ENCODE results near the gene HFE.
"Not testable (repeated sequence)": the region's sequence is repeated elsewhere in the genome, so short reads cannot be mapped to it uniquely, and the experiment has no call there.

Gene HFE

DNA sequence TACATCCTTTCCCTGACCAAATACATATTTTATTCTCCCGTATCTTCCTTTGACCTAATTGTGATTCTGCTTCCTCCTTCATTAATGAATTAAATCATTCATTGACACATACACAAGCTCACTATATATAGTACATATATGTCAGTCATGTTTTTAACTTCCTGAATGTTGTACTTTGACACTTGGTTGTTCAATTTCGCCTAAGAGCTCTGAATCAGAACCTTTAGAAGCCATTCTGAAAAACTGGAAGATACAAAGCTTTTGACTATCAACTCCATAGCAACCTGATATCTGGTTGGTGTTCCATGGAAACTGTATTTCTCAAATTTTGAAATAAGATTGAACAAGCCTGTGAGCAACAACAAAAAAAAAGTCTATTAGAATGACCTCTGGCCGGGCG, 27.3 kb upstream of the HFE start:
- DNase-seq (ENCODE audit: low read depth in 2 of 2, low spot score in 1 of 2), result no peak

DNA sequence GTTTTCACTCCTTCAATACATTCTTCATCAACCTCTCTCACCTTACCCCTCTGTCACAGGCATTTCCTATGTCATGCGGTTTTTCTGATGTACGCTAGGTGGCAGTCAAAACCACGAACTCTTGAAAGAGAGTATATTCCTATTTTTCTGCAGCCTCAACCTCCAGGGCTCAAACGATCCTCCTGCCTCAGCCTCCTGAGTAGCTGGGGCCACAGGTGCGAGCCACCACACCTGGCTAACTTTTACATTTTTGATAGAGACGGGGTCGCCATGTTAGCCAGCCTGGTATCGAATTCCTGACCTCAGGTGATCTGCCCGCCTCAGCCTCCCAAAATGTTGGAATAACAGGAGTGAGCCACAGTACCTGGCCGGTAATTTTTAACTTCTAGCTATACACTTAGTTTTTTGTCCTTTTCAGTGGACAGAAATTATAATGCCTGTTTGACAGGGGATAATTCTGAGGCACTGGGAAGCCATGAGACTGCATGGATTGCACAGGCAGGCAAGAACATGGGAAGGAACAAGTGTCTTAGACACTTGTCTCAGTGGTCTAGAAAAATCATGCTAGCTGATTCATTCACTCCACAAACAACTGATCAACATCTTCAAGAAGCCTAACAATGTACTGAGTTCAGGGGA, 22.5 kb upstream of the HFE start:
- DNase-seq (ENCODE audit: low read depth in 2 of 2, low spot score in 1 of 2), result no peak

DNA sequence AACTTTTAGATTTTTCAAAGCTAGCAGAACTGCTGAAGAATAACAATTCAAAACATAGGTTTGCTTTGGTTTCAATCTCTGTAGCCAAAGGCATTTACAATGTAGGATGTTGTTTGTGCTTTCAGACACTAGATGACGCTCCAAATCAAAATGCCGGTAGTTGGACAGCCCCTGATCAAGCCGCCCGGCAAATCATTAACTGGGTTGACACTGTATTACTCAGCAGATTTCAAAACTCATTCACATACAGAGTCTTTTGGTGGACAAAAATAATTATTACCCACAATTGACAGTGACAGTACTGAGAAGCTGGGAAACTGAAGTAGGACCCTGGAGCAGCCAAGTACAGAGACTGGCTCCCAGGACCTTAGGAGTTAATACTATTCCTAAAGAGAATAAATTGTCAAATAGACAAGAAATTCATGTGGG, 21.3 kb upstream of the HFE start:
- no peak for DNase-seq (ENCODE audit: low read depth in 2 of 2, low spot score in 1 of 2)

DNA sequence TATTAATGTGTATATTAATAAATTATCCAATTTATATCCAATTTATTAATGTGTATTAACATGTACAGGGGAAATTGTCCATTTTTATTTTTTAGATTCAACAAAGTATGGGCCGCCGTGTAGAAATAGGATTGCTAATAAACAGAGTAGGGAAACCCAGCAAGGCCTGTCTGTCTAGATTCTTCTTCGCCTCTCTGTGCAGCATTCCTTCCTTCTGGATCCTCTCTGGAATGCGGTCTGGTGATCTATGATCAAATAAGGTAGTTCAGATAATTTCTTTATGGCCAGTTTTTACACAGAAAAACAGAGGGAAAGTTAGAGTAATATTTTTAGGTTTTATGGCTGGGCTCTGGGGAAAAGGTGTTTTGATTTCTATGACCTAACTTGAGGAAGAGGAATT, 19.9 kb upstream of the HFE start:
- no peak for DNase-seq (ENCODE audit: low read depth in 2 of 2, low spot score in 1 of 2)

DNA sequence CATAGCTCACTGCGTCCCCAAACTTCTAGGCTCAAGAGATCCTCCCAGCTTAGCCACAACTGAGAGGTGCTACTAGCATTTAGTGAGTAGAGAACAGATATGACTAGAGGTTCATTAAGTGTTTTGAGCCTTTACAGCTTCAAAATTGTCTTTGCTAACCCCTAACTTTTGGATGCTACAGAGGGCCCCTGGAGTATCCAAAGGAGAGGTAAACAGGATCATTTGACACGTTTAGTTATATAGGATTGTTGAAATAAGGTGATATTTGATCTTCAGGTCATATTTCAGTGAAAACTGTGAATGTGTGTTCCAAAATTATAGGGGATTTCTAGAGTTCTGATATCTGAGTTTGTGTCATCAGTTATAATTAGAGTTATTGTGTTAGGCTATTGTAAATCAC, 19.2 kb upstream of the HFE start:
- DNase-seq (ENCODE audit: low read depth in 2 of 2, low spot score in 1 of 2), result no peak

DNA sequence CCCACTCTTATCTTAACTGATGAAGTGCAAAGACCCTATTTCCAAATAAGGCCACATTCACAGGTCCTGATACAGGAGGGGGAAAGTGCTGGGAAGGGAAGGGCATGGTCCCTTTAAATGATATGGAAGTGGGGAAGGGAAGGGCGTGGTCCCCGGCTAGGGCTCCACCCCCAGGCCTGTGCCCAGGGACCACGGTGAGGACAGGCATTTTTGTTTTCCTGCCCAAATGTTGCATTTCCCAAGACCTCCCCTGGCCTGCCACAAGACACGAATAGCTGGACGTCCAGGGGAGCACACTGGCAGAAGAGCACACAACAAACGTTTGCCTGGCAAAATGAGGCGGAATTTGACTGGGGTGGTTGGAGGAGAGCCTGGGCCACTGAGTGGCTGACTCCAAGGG, 16.1 kb upstream of the HFE start:
- DNase-seq (ENCODE audit: low read depth in 2 of 2, low spot score in 1 of 2), result no peak

DNA sequence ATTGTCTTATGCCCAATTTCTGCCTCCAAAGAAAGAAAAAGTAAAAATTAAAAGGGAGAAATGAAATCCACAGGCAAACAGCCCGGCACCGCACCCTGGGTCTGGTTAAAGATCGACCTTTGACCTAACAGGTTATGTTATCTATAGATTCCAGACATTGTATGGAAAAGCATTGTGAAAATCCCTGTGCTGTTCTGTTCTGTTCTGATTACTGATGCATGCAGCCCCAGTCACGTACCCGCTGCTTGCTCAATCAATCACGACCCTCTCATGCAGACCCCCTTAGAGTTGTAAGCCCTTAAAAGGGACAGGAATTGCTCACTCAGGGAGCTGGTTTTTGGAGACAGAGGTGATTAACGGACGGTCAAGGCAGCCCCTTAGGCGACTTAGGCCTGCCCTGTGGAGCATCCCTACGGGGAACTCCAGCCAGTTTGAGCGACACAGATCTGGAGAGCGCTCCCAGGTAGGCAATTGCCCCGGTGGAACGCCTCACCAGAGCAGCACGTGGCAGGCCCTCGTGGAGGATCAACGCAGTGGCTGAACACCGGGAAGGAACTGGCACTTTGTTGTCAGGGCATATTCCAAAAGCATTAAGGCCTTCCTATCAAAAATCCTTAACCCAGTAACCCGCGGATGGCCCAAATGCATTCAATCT, 12.0 kb upstream of the HFE start:
- no peak for DNase-seq (ENCODE audit: low read depth in 2 of 2, low spot score in 1 of 2)

DNA sequence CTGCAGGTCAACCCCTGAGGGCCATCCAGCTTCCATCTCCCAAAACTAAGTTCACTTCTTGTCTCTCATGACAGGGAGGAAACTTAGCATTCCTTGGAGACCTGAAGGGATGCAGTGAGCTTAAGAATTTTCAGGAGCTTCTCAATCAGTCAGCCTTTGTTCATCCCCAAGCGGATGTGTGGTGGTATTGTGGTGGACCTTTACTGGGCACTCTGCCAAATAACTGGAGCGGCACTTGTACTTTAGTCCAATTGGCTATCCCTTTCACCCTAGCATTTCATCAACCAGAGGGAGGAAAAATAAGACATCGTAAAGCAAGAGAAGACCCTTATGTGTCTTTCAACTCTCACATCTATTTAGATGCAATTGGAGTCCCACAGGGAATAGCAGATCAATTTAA, 9.2 kb upstream of the HFE start:
- DNase-seq (ENCODE audit: low read depth in 2 of 2, low spot score in 1 of 2), result not testable (repeated sequence)

DNA sequence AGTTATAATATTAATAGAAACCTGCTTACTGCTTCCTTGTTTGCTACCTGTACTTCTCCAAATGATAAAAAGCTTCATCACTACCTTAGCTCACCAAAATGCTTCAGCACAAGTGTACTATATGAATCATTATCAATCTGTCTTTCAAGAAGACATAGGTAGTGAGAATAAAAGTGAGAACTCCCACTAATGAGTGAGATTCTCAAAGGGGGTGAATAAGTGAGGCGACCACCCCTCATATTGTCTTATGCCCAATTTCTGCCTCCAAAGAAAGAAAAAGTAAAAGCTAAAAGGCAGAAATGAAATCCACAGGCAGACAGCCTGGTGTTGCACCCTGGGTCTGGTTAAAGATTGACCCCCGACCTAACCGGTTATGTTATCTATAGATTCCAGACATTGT, 6.1 kb upstream of the HFE start:
- DNase-seq (ENCODE audit: low read depth in 2 of 2, low spot score in 1 of 2), result not testable (repeated sequence)

DNA sequence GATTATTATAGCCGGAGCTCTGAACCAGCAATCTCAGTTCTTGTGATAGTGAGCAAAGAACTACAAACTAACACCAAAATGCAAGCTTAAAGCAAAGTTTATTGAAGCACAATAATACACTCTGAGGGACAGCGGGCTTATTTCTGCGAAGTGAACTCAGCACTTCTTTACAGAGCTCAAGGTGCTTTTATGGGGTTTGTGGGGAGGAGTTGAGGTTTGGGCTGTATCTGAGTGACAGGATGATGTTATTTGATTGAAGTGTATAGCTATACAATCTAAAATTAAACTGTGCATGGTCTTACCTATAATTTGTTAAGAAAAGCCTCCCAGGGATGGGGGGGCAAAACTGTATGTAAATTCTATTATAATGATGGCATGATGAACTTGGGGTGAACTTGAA, 1.0 kb upstream of the HFE start:
- no peak for DNase-seq (ENCODE audit: low read depth in 2 of 2, low spot score in 1 of 2)

DNA sequence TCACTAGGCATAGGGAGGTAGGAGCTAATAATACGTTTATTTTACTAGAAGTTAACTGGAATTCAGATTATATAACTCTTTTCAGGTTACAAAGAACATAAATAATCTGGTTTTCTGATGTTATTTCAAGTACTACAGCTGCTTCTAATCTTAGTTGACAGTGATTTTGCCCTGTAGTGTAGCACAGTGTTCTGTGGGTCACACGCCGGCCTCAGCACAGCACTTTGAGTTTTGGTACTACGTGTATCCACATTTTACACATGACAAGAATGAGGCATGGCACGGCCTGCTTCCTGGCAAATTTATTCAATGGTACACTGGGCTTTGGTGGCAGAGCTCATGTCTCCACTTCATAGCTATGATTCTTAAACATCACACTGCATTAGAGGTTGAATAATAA, 1.1 kb downstream of the HFE start:
- no peak for DNase-seq (ENCODE audit: low read depth in 2 of 2, low spot score in 1 of 2)

DNA sequence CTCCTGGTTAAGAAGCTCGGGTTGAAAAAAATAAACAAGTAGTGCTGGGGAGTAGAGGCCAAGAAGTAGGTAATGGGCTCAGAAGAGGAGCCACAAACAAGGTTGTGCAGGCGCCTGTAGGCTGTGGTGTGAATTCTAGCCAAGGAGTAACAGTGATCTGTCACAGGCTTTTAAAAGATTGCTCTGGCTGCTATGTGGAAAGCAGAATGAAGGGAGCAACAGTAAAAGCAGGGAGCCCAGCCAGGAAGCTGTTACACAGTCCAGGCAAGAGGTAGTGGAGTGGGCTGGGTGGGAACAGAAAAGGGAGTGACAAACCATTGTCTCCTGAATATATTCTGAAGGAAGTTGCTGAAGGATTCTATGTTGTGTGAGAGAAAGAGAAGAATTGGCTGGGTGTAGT, 2.0 kb downstream of the HFE start:
- DNase-seq (ENCODE audit: low read depth in 2 of 2, low spot score in 1 of 2), result no peak

DNA sequence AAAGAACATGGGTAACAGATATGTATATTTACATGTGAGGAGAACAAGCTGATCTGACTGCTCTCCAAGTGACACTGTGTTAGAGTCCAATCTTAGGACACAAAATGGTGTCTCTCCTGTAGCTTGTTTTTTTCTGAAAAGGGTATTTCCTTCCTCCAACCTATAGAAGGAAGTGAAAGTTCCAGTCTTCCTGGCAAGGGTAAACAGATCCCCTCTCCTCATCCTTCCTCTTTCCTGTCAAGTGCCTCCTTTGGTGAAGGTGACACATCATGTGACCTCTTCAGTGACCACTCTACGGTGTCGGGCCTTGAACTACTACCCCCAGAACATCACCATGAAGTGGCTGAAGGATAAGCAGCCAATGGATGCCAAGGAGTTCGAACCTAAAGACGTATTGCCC, 5.2 kb downstream of the HFE start:
- no peak for DNase-seq (ENCODE audit: low read depth in 2 of 2, low spot score in 1 of 2)

DNA sequence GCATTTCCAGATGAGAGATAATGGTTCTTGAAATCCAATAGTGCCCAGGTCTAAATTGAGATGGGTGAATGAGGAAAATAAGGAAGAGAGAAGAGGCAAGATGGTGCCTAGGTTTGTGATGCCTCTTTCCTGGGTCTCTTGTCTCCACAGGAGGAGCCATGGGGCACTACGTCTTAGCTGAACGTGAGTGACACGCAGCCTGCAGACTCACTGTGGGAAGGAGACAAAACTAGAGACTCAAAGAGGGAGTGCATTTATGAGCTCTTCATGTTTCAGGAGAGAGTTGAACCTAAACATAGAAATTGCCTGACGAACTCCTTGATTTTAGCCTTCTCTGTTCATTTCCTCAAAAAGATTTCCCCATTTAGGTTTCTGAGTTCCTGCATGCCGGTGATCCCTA, 6.8 kb downstream of the HFE start:
- DNase-seq (ENCODE audit: low read depth in 2 of 2, low spot score in 1 of 2), result no peak

DNA sequence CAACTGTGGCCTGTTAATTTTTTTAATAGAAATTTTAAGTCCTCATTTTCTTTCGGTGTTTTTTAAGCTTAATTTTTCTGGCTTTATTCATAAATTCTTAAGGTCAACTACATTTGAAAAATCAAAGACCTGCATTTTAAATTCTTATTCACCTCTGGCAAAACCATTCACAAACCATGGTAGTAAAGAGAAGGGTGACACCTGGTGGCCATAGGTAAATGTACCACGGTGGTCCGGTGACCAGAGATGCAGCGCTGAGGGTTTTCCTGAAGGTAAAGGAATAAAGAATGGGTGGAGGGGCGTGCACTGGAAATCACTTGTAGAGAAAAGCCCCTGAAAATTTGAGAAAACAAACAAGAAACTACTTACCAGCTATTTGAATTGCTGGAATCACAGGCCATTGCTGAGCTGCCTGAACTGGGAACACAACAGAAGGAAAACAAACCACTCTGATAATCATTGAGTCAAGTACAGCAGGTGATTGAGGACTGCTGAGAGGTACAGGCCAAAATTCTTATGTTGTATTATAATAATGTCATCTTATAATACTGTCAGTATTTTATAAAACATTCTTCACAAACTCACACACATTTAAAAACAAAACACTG, 10.1 kb downstream of the HFE start:
- peak in 1 of 2 donors; percentile 47 for DNase-seq (ENCODE audit: low read depth in 2 of 2, low spot score in 1 of 2)

DNA sequence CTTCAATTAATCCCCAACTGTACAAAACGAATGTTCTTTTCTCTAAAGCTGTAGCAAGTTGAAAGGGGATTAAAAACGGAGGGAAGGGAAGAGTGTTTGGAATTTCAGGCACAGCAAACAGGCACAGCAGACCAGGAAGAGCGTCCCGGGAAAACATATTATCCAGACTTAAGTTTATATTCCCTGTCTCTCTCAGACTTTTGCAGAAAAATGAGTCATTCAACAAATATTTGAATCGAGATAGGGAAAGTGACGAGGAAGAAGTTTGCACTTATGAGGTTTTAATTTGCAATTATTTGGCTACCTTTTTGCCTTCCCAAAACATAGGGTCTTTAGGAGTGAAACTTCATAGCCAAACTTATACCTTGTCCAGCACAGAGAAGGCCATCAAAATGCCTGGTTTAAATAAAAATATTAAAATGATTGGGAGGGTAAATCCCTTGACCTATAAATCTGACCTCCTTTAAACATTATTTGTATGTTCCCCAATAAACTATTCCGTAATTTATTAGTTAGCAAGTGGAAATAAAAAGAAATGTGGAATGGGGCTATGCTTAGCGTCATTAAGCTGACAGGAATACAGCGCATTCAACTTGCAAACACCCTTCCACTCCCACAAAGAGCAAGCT, 16.0 kb downstream of the HFE start:
- DNase-seq (ENCODE audit: low read depth in 2 of 2, low spot score in 1 of 2), result no peak

DNA sequence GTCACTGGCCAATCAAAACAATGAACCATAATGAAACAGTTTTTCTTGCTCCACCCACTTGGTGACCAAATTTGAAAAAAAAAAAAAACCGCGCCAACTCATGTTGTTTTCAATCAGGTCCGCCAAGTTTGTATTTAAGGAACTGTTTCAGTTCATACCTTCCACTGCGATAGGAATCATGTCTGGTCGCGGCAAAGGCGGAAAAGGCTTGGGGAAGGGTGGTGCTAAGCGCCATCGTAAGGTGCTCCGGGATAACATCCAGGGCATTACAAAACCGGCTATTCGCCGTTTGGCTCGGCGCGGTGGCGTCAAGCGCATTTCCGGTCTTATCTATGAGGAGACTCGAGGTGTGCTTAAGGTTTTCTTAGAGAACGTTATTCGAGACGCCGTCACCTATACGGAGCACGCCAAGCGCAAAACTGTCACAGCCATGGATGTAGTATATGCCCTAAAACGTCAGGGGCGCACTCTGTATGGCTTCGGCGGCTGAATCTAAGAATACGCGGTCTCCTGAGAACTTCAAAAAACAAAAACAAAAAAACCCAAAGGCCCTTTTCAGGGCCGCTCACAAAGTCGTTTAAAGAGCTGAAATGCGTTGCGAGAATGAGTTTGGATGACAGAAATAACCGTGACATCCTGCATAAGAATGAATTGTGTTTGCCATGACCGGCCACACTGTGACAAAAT, 16.7 kb downstream of the HFE start:
- peak; percentile 69 to 75 for DNase-seq (ENCODE audit: low read depth in 2 of 2, low spot score in 1 of 2)

DNA sequence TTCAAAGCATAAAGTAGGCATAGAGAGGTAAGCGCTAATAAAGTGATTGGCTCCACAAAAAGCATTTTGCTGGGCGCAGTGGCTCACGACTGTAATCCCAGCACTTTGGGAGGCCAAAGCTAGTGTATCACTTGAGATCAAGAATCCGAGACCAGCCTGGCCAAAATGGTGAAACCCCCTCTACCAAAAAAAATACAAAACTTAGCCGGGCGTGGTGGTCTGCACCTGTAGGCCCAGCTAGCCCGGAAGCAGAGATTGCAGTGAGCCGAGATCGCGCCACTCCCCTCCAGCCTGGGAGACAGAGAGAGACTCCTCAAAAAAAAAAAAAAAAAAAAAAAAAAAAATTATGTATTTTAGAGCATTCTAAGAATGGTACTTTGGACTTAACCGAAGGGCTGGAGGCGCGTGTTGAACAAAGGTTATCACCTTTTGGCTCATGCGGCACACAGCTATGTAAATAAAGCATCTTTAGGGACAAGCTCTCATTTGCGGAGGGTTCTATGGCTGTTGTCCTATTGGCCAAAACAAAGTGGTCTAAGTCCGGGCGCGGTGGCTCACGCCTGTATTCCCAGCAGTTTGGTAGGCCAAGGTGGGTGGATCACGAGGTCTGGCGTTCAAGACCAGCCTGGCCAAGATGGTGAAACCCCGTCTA, 17.4 kb downstream of the HFE start:
- no peak for DNase-seq (ENCODE audit: low read depth in 2 of 2, low spot score in 1 of 2)

DNA sequence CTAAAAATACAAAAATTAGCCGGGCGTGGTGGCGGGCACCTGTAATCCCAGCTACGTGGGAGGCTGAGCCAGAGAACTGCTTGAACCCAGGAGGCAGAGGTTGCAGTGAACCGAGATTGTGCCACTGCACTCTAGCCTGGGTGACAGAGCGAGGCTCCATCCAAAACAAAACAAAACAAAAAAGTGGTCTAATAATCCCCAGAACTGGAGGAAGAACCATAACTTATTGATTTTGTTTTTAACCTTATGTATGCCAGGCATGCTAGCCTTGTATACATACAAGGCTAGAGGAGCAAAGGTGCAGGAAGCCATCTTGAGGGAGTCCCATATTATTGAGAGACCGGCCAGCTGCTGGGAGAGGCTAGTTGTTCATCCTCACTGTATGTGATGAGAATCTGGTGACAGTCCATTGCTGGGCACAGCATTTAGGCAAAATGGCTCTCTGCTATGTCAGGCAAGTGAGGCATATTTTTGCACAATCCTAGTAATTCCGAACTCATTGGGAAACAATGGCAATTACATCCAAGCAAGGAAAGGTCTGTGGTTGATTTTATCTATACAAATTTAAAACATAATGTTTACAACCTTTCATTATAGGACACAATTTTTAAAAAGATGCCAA, 18.0 kb downstream of the HFE start:
- no peak for DNase-seq (ENCODE audit: low read depth in 2 of 2, low spot score in 1 of 2)

DNA sequence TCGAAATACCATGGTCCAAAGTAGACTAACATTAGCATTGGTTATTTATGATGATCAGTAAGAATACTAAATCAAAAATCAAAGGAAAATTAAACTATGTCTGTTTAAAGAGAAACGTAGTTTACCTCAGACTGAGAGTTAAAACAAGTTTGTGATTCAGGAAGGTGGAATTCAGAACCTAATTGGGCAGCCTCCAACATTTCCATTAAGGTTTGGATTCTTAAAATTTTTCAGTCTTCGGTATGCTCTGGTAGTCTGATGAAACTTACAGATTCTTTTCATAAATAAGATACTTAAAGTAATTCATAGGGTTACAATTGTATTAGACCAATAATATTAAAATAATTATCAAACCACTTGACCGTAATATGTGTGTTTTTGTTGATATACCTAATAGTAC, 18.6 kb downstream of the HFE start:
- DNase-seq (ENCODE audit: low read depth in 2 of 2, low spot score in 1 of 2), result no peak

DNA sequence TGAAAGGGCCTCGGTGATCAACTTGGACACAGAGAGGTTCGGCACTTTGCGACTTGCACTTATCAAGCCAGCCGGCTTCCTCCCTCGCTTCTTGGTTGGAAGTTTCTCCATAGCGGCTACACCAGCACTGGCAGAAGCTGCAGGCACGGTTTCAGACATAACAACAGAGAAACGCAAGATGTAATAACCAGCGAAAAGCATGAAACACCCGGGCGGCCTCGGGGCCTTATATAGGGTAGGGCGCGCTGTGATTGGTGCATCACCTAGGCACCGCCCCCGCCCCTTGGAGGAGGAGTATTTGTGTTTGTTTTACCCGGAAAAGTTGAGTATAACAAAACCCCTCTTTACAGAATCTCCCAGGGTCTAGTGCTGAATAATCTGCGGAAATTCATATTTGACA, 20.7 kb downstream of the HFE start:
- DNase-seq (ENCODE audit: low read depth in 2 of 2, low spot score in 1 of 2), result no peak
